HepG2 (cell line): ENCODE results near the gene ICAM2. TPM values are rescaled to one million over a fixed set of nuclear protein-coding genes. Genes with fewer than 3 reads are reported as not detected.

Source experiments
- ATAC-seq: fragments of 200-7000 bp; cut with Tn5 transposase; 3 replicates; pipeline ENCODE4 v1.9.1; 2020; ENCODE audit warnings: mild to moderate bottlenecking, moderate library complexity
- BruUV-seq: library from RNA; stranded (reverse); fragments of 400-500 nt; replicated peaks from 2 replicates; lab custom pipeline; 2021; lab: Mats Ljungman, UMichigan
- CTCF ChIA-PET: fragments of 300-600 bp; formaldehyde crosslinking; extraction: SDS; loops from one replicate; lab custom pipeline; 2021; ENCODE audit warnings: low total read pairs, inconsistent platforms, low intra/inter-chr PET ratio; lab: Yijun Ruan, JAX
- POLR2A ChIA-PET: fragments of 350-600 bp; sonication (Branson Sonifier 250); formaldehyde crosslinking; loops from one replicate; lab custom pipeline; 2020; ENCODE audit warnings: antibody characterized with exemption, inconsistent platforms; lab: Yijun Ruan, JAX
- DNase-seq: peaks from one replicate; pipeline ENCODE4 v3.0.0-alpha.2; 2015; ENCODE audit warnings: low spot score
- FAIRE-seq: peaks from 3 replicates; lab custom pipeline; 2011; peaks lifted over from hg19 to GRCh38; lab: Jason Lieb, UNC
- H2AFZ ChIP-seq: one replicate; pipeline ENCODE4 v1.6.1; 2011; ENCODE audit warnings: low read length, inconsistent platforms
- H3K27ac ChIP-seq: fragments of 300-600 bp; 3 replicates; pipeline ENCODE4 v1.8.0; 2011; ENCODE audit warnings: mixed run types, mild to moderate bottlenecking, mixed read lengths, low read length, inconsistent platforms; ENCODE audit not compliant: insufficient read depth; ENCODE audit errors: extremely low read length
- H3K27me3 ChIP-seq, 2 experiments: fragments of 200-600 bp in 1 of 2; 2 replicates in 1 of 2; 3 replicates in 1 of 2; pipeline versions ENCODE4 v1.6.0 to v1.8.0; 2011; ENCODE audit warnings: low read length in 2 of 2, mild to moderate bottlenecking in 2 of 2, moderate library complexity in 2 of 2, inconsistent platforms in 1 of 2; ENCODE audit not compliant: insufficient read depth in 2 of 2, control insufficient read depth in 1 of 2
- H3K36me3 ChIP-seq, 2 experiments: fragments of 200-600 bp in 1 of 2; replicated peaks in 1 of 2; 2 replicates in 1 of 2; 3 replicates in 1 of 2; pipeline versions ENCODE4 v1.5.1 to v1.8.0; 2011; ENCODE audit warnings: low read length in 2 of 2, inconsistent platforms in 1 of 2; ENCODE audit not compliant: insufficient read depth in 2 of 2, control insufficient read depth in 1 of 2
- H3K4me1 ChIP-seq: 2 replicates; pipeline ENCODE4 v1.5.1; 2012; ENCODE audit warnings: low read length, inconsistent platforms; ENCODE audit not compliant: insufficient read depth
- H3K4me2 ChIP-seq: 2 replicates; pipeline ENCODE4 v1.6.0; 2011; ENCODE audit warnings: low read depth, low read length, inconsistent platforms
- H3K4me3 ChIP-seq, 3 experiments: fragments of 200-600 bp in 1 of 3; sonication (generic), shearing (Covaris generic) in 1 of 3; replicated peaks in 1 of 3; 2 replicates each; pipeline ENCODE4 v1.5.1; 2011 to 2016; ENCODE audit warnings: low read length in 3 of 3, inconsistent platforms in 2 of 3, low read depth in 2 of 3, mild to moderate bottlenecking in 2 of 3, control low read depth in 1 of 3, mixed read lengths in 1 of 3; ENCODE audit not compliant: insufficient read depth in 1 of 3
- H3K79me2 ChIP-seq: one replicate; pipeline ENCODE4 v1.6.1; 2011; ENCODE audit warnings: low read length, inconsistent platforms; ENCODE audit not compliant: insufficient read depth
- H3K9ac ChIP-seq: 2 replicates; pipeline ENCODE4 v1.6.0; 2011; ENCODE audit warnings: mild to moderate bottlenecking, low read depth, low read length, inconsistent platforms; ENCODE audit not compliant: insufficient read depth
- H3K9me3 ChIP-seq: 2 replicates; pipeline ENCODE4 v1.5.1; 2012; ENCODE audit warnings: mild to moderate bottlenecking, low read length
- H4K20me1 ChIP-seq: 2 replicates; pipeline ENCODE4 v1.6.0; 2011; ENCODE audit warnings: inconsistent platforms, mild to moderate bottlenecking, low read length, moderate library complexity; ENCODE audit not compliant: insufficient read depth
- ARID2 ChIP-seq: sonication (generic); formaldehyde crosslinking; IDR thresholded peaks from 2 replicates; pipeline ENCODE4 v1.8.1; 2022; ENCODE audit warnings: mild to moderate bottlenecking, missing genetic modification reagents, borderline replicate concordance
- NBN ChIP-seq: fragments of 450-650 bp; conservative IDR thresholded peaks from 2 replicates; pipeline ENCODE4 v1.6.1; 2017
- NR2F1 ChIP-seq, 2 experiments: fragments of 450-650 bp in 1 of 2; formaldehyde crosslinking in 1 of 2; IDR thresholded peaks; 2 replicates each; pipeline versions ENCODE4 v1.5.0 to v1.6.1; 2016 to 2020; ENCODE audit warnings: mild to moderate bottlenecking in 1 of 2, missing compliant biosample characterization in 1 of 2, missing genetic modification reagents in 1 of 2, moderate library complexity in 1 of 2
- ZNF17 ChIP-seq: sonication (generic); formaldehyde crosslinking; IDR thresholded peaks from 2 replicates; pipeline ENCODE4 v1.5.0; 2020; ENCODE audit warnings: mild to moderate bottlenecking, missing genetic modification reagents
- WGBS: methylation state at CpG from one replicate; pipeline ENCODE4 v1.1.6; 2017; ENCODE audit warnings: low lambda C conversion rate; 5-methylcytosine and 5-hydroxymethylcytosine counted together
- in situ Hi-C: cut with HindIII; loops from 2 replicates; pipeline ENCODE4 v1.10.0; 2017; ENCODE audit warnings: low pct_unique_long_range_greater_than_20kb; ENCODE audit not compliant: extremely low pct_ligation_motif_present
- intact Hi-C: fragments of 100-400 bp; cut with micrococcal nuclease; formaldehyde crosslinking; loops from one replicate; pipeline ENCODE4 v1.10.0; 2022; ENCODE audit not compliant: unreplicated experiment
- polyA plus RNA-seq, 8 experiments: library from polyadenylated mRNA; depleted of rRNA in 3 of 8; stranded (reverse) in 7 of 8; unstranded in 1 of 8; fragments of >200 nt; fragmentation: Illumina TruSeq in 4 of 8; extraction: Trizol in 4 of 8; gene quantifications; 2 replicates each; pipeline versions ENCODE4 v1.2.1 to v1.2.3, GENCODE V29; 2011 to 2016; ENCODE audit warnings: low read depth in 4 of 8, missing spikeins in 1 of 8, mixed read lengths in 1 of 8; ENCODE audit not compliant: insufficient read depth in 1 of 8
- total RNA-seq, 5 experiments: library from RNA; depleted of rRNA; stranded (reverse); fragments of >200 nt; fragmentation: Illumina TruSeq; extraction: Trizol; gene quantifications; 2 replicates each; pipeline ENCODE4 v1.2.3, GENCODE V29; 2016; ENCODE audit warnings: low read depth in 1 of 5
- TF ChIP-seq, protein P1 (sequence below): sonication (generic); formaldehyde crosslinking; conservative IDR thresholded peaks from 2 replicates; pipeline ENCODE4 v1.4.0; 2020; ENCODE audit warnings: mild to moderate bottlenecking, missing genetic modification reagents, moderate library complexity
- TF ChIP-seq, protein P2 (sequence below): sonication (generic); formaldehyde crosslinking; conservative IDR thresholded peaks from 2 replicates; pipeline ENCODE4 v1.8.0; 2022; ENCODE audit warnings: missing genetic modification reagents
- TF ChIP-seq, protein P3 (sequence below): sonication (generic); formaldehyde crosslinking; IDR thresholded peaks from 2 replicates; pipeline ENCODE4 v1.4.0; 2020; ENCODE audit warnings: missing genetic modification reagents, borderline replicate concordance

Gene ICAM2
- total and polyA plus RNA-seq, 2 of the 13 experiments (the other 11 are each of a cell fraction or from before 2014, with no cell fraction given): 10.9 to 20.8 TPM

DNA sequence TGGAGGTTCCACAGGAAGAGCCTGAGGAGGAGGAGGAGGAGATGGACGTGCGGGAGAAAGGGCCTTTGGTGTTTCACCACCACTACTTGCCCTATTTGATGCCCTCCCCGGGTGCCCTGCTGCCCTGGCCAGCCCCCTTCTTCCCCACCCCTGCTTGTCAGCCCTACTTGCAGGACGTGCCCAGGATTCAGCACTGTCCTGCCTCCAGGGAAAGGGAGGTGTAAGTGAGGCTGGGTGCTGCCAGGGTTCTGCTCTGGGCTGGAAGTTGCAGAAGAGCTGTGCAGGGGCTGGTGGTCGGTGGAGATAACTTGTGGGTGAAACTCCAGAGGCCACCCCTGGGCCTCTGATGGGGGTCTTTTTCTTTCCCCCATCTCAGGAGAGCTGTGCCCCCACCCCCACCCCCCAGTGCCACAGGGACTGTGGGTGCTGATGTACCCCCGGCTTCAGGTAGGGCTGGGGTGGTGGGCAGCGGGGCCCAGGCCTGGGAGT is 19.3 kb downstream of the ICAM2 start:
- Histone ChIP-seq H3K36me3 (no peaks in the 10 kb centered on the region), H3K27me3 (peaks cover 7 to 22% of the 10 kb centered on the region in 2 experiments; a peak in 4 of 5 replicates), H3K79me2 (no peaks in the 10 kb centered on the region), H3K9me3 (no peaks in the 10 kb centered on the region), H2AFZ (no peak overlapping the region), H3K4me2 (peak overlapping the region; percentile 28; the same call in 1 of the 2 replicates), H3K9ac (no peak overlapping the region)
- ATAC-seq (no peak), DNase-seq (no peak)
- intact Hi-C loops: no loop called here
- CTCF ChIA-PET: no interaction called here
- WGBS: 50% methylated on average over 7 of the region's 7 CpGs
- POLR2A ChIA-PET: interaction anchor here (0.5 kb wide), 1 partner anchor 713 kb away, joined by 3 read pairs; no protein-coding TSS in a partner anchor
- TF ChIP-seq NR2F1 (CRISPR knock-in tag; IDR thresholded peaks at IDR 0.05) (no peak), ARID2 (CRISPR knock-in tag) (no peak), NBN (no peak), ZNF17 (no peak)
- TF ChIP-seq, protein P1, sequence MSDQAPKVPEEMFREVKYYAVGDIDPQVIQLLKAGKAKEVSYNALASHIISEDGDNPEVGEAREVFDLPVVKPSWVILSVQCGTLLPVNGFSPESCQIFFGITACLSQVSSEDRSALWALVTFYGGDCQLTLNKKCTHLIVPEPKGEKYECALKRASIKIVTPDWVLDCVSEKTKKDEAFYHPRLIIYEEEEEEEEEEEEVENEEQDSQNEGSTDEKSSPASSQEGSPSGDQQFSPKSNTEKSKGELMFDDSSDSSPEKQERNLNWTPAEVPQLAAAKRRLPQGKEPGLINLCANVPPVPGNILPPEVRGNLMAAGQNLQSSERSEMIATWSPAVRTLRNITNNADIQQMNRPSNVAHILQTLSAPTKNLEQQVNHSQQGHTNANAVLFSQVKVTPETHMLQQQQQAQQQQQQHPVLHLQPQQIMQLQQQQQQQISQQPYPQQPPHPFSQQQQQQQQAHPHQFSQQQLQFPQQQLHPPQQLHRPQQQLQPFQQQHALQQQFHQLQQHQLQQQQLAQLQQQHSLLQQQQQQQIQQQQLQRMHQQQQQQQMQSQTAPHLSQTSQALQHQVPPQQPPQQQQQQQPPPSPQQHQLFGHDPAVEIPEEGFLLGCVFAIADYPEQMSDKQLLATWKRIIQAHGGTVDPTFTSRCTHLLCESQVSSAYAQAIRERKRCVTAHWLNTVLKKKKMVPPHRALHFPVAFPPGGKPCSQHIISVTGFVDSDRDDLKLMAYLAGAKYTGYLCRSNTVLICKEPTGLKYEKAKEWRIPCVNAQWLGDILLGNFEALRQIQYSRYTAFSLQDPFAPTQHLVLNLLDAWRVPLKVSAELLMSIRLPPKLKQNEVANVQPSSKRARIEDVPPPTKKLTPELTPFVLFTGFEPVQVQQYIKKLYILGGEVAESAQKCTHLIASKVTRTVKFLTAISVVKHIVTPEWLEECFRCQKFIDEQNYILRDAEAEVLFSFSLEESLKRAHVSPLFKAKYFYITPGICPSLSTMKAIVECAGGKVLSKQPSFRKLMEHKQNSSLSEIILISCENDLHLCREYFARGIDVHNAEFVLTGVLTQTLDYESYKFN (CRISPR knock-in tag): no peak
- TF ChIP-seq, protein P2, sequence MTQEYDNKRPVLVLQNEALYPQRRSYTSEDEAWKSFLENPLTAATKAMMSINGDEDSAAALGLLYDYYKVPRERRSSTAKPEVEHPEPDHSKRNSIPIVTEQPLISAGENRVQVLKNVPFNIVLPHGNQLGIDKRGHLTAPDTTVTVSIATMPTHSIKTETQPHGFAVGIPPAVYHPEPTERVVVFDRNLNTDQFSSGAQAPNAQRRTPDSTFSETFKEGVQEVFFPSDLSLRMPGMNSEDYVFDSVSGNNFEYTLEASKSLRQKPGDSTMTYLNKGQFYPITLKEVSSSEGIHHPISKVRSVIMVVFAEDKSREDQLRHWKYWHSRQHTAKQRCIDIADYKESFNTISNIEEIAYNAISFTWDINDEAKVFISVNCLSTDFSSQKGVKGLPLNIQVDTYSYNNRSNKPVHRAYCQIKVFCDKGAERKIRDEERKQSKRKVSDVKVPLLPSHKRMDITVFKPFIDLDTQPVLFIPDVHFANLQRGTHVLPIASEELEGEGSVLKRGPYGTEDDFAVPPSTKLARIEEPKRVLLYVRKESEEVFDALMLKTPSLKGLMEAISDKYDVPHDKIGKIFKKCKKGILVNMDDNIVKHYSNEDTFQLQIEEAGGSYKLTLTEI (CRISPR knock-in tag): no peak
- TF ChIP-seq, protein P3, sequence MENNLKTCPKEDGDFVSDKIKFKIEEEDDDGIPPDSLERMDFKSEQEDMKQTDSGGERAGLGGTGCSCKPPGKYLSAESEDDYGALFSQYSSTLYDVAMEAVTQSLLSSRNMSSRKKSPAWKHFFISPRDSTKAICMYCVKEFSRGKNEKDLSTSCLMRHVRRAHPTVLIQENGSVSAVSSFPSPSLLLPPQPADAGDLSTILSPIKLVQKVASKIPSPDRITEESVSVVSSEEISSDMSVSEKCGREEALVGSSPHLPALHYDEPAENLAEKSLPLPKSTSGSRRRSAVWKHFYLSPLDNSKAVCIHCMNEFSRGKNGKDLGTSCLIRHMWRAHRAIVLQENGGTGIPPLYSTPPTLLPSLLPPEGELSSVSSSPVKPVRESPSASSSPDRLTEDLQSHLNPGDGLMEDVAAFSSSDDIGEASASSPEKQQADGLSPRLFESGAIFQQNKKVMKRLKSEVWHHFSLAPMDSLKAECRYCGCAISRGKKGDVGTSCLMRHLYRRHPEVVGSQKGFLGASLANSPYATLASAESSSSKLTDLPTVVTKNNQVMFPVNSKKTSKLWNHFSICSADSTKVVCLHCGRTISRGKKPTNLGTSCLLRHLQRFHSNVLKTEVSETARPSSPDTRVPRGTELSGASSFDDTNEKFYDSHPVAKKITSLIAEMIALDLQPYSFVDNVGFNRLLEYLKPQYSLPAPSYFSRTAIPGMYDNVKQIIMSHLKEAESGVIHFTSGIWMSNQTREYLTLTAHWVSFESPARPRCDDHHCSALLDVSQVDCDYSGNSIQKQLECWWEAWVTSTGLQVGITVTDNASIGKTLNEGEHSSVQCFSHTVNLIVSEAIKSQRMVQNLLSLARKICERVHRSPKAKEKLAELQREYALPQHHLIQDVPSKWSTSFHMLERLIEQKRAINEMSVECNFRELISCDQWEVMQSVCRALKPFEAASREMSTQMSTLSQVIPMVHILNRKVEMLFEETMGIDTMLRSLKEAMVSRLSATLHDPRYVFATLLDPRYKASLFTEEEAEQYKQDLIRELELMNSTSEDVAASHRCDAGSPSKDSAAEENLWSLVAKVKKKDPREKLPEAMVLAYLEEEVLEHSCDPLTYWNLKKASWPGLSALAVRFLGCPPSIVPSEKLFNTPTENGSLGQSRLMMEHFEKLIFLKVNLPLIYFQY (CRISPR knock-in tag): no peak
- TF ChIP-seq, all 625 proteins: peak for 0
- no peak overlapping the region; a peak in 1 of 6 replicates for H3K4me3 ChIP-seq
- BruUV-seq: no TSS peak
- H3K4me1 ChIP-seq: peaks cover 62% of the 10 kb centered on the region
- H4K20me1 ChIP-seq: no peaks in the 10 kb centered on the region
- H3K27ac ChIP-seq: no peak overlapping the region
- in situ Hi-C loops: no loop called here
- FAIRE-seq: no peak
